Dermis blood vessel endothelial cell (primary cell): ENCODE data around the gene KATNB1. TPM values are rescaled to one million over a fixed set of nuclear protein-coding genes. Genes with fewer than 3 reads are reported as not detected.
"Not testable (repeated sequence)": the region's sequence is repeated elsewhere in the genome, so short reads cannot be mapped to it uniquely, and the experiment has no call there.

ENCODE experiments used
- DNase-seq: peaks from one replicate; pipeline ENCODE4 v3.0.0; 2010
- total RNA-seq: library from RNA; depleted of rRNA; stranded (reverse); fragments of >200 nt; gene quantifications from 2 replicates; pipeline ENCODE4 v1.2.3, GENCODE V29; 2014

Gene KATNB1
- total RNA-seq, 1 donor from 2014 or later: 26.2 TPM

DNA sequence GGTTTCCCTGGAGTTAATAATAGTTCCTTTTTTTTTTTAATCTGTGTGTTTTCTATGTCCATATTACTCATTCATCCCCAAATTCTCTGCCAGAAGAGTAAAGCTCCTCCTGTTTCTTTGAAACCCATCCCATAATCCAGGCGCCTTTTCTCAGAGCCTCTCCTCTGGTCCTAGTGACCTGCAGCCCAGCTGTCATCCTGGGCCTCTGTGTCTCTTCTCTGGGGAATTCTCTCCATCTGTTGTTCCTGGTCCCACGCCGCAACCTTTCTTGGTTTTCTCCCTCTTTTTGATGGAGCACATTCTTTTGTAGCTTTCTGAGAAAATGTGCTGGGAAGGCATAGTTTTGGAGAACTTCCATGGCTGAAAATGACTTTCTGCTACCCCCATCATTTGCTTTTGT lies 10.2 kb downstream of the KATNB1 start:
- no peak for DNase-seq

DNA sequence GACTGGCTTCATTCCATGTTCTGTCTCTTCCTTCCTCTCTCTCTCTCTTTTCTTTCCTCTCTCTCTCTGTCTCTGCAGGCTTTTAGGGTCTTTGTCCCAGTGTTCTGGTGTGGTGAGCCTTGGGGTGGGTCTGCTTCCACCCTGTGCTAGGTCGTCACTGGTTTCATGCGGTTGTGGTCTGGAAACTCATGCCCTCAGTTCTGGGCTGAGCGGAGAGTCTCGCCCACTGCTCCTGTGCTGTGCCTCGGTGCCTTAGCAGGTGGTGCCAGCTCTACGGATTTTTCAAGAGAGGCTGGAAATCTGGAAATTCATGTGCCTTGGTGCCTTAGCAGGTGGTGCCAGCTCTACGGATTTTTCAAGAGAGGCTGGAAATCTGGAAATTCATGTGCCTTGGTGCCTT lies 10.7 kb downstream of the KATNB1 start:
- not testable (repeated sequence) for DNase-seq

GRCh38 chr16:57747091-57747490 lies 11.5 kb downstream of the KATNB1 start:
- DNase-seq: no peak

DNA sequence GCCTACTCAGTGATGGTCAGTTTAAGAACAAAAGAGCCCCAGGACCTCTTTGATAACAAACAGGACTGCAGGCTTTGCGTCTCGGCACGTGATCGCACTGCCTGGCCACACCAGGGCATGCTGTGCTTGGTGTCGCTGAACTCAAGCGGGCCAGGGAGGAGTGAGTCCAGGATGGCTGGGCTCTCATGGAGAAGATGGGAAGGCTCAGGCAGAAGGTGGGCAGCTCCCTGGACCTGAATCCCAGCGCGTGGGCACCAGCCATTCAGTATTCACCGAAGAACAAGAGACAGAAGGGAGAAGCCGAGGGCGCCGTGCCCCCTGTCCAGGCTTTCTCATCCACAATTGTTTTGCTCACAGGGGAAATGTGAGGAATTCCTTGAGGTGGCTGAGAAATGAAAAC lies 11.9 kb downstream of the KATNB1 start:
- no peak for DNase-seq

GRCh38 chr16:57747996-57748395 lies 12.4 kb downstream of the KATNB1 start:
- no peak for DNase-seq

GRCh38 chr16:57748596-57748995 lies 13.0 kb downstream of the KATNB1 start:
- DNase-seq: no peak

DNA sequence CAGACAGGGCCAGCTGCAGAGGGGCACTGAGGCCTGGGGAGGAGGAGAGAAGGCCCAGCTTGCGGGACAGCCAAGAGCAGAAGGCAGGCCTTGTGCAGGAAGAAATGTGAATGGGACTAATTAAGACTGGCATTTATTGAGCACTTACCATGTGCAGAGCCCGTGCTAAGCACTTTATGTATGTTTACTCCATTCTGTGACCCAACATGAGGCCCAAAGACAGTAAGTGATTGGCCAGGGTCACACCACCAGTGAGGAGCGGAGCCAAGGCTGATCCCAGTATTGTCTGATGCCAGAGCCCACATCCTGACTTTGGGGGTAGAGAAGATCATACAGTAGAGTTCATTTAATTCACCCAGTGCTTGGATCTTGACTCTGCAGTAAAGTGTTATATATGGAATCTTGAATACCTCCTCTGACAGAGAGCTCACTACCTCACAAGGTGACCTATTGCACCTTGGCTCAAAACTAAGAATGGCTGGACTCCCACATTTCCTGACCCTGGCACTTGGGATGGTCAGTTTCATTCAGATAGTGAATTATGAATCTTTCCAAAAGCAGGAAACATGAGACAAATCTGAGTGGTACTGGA lies 13.6 kb downstream of the KATNB1 start:
- no peak for DNase-seq

DNA sequence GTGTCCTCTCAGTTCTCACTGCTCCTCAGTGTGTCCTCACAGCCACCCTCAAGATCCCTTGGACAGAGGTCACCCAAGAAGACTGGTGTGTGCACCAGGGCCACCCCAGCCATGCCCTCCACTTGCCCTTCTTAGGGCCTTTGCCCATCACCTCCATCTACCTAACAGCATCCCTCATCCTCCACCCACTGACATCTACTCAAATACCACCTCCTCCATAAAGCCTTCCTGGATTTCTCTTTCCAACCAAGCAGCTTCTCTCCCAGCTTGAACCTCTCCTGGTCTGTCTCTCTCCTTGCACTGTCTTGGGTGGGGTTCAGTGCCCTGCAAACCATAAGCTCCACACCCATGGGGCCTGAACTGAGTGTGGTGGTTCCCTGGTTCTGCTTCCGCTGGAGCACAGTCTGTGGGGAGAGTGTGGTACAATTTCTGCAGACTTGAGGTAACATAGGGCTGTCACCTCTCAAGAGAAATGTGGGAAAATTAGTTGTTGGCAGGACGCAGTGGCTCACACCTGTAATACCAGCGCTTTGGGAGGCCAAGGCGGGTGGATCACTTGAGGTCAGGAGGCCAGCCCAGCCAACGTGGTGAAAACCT lies 14.4 kb downstream of the KATNB1 start:
- DNase-seq: no peak

GRCh38 chr16:57750796-57751538 lies 15.4 kb downstream of the KATNB1 start:
- no peak for DNase-seq

DNA sequence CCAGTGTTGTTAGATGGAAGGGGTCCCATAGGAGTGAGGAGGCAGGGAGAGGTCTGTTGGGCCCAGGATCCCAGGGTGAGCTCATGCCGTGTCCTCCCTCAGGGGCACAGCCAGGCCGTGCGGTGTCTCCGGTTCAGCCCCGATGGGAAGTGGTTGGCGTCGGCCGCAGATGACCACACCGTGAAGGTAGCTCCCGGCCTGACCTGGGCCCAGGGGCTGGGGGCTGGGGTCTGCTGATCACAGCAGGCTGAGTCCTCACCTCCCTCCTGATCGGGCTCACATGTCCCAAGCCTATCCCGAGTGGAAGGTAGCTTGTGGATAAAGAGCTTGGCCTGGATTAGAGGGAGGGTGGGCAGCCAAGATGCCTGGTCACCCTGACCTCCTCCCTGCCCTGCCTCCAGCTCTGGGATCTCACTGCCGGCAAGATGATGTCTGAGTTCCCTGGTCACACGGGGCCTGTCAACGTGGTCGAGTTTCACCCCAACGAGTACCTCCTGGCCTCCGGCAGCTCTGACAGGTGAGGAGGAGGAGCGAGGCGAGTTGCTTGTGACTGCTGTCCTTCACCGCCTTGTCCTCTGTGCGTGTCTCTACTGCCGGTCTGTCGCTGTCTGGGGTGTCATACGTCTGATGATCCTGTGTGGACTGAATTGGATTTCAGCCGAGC lies 16.1 kb downstream of the KATNB1 start:
- DNase-seq: no peak

DNA sequence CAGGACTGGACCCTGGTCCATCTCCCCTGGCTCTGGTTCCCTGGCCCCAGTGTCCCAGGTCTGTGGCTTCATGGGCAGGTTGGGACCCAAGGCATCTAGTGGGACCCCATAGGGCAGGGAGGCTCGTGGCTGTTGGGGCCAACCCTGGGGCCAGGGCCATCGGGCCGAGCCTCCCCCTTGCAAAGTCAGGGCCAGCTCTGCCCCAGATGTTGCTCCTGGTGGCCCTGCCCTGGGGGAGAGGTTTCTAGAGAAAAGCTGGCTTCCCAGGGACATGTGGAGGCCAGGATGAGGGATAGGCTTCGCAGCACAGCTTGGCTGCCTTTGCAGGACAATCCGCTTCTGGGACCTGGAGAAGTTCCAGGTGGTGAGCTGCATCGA lies 16.6 kb downstream of the KATNB1 start:
- DNase-seq: no peak

- DNase-seq: no peak
Observed at GRCh38 chr16:57752581-57753447, 17.2 kb downstream of the KATNB1 start.

DNA sequence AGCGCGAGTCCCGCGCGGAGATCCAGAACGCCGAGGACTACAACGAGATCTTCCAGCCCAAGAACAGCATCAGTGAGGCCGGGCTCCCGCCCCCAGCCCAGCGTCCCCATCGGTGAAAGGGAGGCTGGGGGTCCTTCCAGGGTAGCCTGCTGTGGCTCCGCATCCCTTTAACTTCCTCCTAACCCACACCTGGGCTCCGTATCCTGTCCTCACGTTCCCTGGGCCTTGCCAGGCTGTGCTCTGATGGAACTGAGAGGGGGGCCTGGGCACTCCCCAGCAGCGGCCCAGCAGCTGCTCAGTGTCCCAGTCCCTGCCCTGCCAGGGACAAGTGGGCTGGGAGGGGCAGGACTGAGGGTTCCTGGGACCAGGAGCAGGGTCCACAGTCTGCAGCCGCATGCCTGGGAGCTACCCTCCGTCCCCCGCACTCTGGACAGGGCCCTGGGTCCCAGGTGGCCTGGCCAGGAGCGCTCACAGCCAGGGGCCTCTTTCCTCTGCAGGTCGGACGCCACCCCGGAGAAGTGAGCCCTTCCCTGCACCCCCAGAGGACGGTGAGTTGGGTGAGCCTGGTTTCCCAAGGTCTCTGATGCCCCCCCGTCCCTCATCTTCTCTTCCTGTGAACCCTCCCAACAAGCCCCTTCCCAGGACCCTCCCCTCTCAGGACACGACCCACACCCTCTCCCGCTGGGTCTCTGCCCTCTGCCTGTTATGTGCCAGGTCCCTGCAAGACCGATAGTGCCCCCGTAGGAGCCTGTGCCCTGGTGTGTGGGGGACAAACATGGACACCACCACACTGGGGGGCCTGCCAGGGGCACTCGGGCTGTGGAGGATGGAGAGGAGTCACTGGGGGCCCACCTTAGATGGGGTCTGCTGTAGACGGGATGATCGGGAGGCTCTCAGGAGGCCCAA lies 18.1 kb downstream of the KATNB1 start:
- DNase-seq: no peak

DNA sequence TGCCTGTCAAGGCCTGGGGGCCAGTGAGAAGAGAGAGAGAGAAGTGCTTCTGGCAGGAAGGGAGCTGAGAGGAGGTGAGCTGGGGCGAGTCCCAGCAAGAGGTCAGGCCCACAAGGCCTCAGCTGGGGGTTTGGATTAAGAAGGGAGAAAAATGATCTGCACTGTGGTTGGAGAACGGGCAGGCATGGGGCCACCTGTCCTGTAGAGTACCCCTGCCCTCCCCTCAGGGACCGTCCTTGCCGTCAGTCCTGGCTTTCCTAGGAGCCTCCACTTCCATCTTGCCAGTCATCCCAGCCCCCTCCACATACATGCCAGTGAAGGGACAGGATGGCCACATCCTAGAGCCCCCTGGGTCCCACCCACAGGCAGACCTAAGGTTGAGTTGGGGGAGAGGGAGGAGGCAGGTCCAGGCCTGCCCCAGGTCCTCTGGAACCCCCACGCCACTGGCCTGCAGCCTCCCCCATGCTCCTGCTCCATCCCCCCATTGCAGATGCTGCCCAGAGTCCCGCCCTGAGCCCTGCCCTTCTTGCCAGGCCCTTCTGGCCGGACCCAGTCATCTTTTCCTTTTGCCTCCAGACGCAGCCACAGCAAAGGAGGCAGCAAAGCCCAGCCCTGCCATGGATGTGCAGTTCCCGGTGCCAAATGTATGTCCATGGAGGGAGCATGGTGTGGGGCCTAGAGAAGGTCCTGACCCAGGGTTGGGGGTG lies 18.9 kb downstream of the KATNB1 start:
- DNase-seq: no peak

- DNase-seq: no peak
Observed at GRCh38 chr16:57755061-57755684, 19.6 kb downstream of the KATNB1 start.

DNA sequence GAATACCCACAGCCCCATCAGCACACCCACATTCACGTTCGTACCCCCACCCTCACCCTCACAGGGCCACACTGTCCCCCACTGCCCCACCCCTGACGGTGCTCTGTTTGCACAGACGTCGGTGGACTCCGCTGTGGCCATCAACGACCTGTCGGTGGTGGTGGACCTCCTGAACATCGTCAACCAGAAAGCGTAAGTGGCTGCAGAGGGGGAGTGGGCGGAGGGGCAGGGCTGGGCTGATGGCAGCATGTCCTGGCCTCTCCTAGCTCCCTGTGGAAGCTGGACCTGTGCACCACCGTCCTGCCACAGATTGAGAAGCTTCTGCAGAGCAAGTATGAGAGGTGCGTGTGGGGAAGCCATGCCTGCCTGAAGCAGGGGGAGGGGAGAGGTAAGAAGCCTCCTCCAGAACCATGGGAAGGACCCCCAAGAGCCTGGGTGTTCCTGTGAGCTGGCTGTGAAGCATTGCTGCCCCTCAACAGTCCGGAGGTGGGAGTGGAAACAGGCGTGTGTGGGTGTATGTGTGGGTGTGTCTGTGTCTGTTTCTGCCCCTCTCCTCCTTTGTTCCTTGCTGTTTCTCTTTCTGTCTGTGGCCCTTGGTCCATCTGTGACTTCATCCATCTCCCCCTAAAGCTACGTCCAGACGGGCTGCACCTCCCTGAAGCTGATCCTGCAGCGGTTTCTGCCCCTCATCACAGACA lies 20.3 kb downstream of the KATNB1 start:
- DNase-seq: no peak

DNA sequence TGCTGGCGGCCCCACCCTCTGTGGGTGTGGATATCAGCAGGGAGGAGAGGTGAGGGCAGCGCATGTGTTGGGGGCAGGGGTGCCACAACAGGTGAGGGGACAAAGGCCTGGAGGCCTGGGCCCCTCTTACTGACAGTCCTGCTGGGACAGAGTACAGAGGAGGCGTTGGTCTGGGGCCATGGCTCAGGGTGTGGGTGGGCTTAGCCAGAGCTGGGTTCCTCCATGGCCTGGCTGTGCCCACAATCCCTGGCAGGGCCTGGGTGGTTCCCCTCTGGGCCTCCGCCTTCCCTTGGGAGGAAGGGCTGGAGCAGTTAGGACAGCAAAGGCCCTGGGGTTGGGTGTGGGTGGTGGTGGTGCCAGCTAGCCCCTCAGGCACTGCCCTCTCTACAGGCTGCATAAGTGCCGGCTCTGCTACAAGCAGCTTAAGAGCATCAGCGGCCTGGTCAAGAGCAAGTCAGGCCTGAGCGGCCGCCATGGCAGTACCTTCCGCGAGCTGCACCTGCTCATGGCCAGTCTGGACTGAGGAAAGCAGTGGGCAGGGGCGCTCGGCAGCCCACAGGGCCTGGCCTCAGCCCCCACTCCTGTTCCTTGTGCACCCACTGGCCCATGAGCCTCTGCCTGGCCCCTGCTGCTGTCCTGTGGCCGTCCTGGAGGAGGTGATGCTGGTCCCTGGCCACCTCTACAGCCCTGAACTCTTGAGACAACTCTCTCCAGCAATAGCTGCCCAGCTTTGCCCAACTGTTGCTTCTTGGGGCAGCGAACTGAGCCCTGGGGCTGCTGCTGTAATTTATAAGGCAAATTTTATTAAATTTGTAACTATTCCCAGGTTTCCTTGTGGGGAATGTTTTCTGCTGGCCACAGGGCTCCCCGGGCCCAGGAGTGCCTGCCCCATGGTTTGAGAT lies 21.1 kb downstream of the KATNB1 start:
- no peak for DNase-seq

- DNase-seq: peak; percentile 89
Observed at GRCh38 chr16:57757326-57757786, 21.8 kb downstream of the KATNB1 start.

DNA sequence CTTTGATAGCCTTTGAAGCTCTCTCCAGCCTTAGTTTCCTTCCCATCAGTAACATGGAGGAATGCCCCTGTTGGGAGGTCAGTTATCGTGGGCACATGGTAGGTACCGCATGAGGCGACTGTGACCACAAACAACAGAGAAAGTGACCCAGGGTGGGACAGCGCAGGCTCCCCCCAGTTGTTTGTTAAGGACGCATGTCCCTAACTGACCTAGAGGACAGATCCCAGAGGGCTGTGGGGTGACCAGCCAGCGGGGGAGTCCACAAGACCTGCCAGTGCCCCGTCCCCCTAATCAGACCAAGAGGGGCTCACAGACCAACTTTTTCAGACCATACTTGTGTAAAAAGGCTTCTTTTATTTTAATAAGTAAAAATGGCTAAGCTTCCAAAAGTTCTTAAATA lies 22.3 kb downstream of the KATNB1 start:
- DNase-seq: no peak
